GM19025 (cell line): ENCODE measurements around the gene KDM1B.

Source experiments
- ATAC-seq: cut with Tn5 transposase; IDR thresholded peaks from one replicate; pipeline ENCODE4 v1.9.1; 2021; ENCODE audit warnings: mild to moderate bottlenecking, low read depth, moderate library complexity; ENCODE audit not compliant: unreplicated experiment

Gene KDM1B, protein sequence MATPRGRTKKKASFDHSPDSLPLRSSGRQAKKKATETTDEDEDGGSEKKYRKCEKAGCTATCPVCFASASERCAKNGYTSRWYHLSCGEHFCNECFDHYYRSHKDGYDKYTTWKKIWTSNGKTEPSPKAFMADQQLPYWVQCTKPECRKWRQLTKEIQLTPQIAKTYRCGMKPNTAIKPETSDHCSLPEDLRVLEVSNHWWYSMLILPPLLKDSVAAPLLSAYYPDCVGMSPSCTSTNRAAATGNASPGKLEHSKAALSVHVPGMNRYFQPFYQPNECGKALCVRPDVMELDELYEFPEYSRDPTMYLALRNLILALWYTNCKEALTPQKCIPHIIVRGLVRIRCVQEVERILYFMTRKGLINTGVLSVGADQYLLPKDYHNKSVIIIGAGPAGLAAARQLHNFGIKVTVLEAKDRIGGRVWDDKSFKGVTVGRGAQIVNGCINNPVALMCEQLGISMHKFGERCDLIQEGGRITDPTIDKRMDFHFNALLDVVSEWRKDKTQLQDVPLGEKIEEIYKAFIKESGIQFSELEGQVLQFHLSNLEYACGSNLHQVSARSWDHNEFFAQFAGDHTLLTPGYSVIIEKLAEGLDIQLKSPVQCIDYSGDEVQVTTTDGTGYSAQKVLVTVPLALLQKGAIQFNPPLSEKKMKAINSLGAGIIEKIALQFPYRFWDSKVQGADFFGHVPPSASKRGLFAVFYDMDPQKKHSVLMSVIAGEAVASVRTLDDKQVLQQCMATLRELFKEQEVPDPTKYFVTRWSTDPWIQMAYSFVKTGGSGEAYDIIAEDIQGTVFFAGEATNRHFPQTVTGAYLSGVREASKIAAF

DNA sequence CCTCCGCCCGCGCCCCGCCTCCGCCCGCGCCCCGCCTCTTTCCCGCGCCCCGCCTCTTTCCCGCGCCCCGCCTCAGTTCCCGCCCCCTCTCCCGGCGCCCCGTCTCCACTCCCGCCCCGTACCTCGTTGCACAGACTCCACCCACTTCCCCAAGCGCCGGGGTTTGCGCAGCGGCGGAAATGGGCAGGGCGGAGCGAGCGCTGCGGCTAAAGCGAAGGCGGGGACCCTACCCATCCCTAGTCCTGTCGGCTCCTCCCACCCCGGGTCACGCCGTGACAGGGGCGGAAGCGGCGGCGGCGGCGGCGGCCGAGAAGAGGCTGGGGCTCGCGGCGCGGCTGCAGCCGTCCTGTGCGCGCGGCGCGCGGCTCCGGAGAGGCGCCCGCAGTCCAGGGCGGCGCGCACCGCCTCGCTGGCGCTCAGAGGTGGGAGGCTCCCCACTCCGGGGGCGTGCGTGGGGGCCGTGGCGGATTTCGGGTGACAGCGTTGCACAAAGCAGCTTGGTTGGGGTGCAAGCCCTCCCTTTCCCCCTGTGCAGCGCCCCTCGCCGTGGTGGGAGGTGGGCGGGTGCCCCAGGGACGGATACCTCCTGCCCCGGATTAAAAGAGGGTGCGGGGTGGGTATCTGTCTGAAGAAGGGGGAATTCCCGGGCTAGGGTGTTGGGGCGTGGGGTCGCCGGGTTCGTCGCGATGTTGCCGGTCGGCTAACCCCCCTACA is at the start of gene KDM1B:
Gene KDM1B, plus strand, starts transcription at position 273 of the 714 bp plus-strand sequence. CDS start 4,474 bp downstream, outside the sequence.
- ATAC-seq = peak; percentile 89

DNA sequence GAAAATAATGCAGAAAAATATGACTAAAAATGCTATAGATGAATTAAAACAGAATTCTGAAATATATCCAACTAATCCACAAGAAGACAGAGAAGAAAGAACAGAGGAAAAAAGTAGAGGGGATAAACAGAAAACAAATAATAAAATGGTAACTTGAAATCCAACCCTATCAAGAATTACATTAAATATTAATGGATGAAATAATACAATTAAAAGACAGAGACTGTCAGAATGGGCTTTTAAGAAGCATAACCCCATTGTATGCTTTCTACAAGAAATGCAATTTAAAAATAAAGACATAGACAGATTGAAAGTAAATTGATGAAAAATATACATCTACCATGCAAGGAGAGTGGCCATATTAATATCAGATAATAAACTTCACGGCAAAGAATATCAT is 48.2 kb upstream of the KDM1B start:
- ATAC-seq = no peak

DNA sequence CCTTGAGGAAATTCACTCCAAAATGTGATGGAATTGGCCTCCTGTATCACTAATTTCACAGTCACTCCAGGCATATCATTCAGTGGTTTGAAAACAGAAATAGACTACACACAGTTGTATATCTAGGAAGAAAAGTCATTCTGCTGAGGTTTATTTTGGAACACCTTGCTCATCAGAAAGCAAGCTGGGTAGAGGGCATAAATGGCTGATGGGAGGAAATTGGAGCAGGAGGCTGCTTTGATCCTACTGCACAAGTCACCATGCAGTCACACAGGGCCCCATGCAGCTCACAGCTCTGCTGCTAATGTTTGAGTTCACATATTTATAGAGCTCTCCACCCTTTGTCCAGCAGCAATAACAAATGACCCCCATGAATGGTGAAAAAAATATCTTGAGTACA is 45.1 kb upstream of the KDM1B start:
- no peak for ATAC-seq

DNA sequence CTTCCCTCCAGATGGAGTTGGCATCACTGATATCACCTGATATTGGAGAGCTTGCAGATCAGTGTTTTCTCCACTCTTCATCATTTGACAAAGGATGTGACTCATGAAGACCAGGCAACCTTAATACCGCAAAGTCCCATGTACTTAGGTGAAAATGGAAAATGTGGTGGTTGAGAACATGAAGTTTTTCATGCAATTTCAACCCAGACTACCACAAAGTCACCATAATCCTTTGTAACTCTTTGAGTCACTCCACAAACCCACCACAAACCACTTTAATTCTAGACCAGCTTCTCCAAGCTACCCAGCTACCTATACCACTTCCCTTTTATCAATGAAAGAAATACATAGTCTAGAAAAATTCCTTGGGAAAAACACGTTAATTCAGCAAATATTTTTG is 39.9 kb upstream of the KDM1B start:
- ATAC-seq = no peak

DNA sequence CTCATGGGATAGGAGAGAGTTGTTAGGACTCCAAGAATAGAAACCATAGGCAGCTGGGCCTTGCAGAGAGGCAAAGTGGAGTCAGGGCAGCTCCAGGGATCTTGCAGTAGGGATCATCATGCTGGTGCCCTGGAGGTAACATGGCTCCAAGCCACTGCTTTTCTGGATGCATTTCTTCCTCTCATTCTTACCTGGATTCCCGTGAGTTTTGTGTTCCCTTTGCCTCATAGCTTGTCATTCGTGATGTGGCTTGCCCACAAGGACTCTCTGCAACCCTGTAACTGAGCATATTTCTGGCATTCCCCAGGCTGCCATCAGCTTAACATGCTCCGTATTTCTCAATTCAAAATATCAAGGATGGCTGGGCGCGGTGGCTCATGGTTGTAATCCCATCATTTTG is 38.1 kb upstream of the KDM1B start:
- ATAC-seq = no peak

DNA sequence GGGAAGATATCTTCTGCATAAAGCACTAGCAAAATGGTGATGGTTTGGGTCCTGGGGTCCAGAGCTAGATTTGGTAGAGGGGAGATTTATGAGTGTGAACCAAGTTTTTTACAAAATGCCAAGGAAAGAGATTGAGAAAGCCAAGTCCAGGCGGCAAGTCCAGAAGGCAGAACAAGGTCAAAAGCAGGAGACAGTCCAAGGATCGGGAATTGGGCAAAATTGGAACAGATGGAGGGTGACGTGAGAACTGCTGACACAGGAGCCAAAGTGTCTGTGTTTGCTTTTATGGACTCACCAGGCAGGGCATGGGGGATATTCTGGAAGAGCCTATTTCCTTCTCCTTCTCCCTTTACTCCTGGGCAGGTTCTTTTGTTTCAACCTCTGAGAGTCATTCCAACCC is 36.9 kb upstream of the KDM1B start:
- ATAC-seq = no peak

DNA sequence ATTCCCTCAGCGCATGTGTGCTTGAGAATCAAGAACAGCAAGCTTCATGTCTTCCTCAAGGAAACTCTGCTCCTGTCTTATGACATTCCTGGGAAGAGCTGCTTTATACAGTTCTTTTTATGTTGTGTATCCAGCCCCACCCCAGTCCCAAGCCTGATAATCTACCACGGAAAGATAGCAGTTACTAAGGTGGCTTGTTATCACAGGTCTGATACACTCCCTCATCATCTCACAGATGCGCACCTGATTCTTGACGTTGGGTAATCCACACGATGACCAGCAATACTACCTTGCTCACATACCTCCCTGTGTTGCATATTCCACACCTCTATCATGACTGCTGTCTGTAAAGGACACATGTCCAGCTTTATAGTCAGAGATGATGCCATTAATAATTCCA is 36.0 kb upstream of the KDM1B start:
- no peak for ATAC-seq

DNA sequence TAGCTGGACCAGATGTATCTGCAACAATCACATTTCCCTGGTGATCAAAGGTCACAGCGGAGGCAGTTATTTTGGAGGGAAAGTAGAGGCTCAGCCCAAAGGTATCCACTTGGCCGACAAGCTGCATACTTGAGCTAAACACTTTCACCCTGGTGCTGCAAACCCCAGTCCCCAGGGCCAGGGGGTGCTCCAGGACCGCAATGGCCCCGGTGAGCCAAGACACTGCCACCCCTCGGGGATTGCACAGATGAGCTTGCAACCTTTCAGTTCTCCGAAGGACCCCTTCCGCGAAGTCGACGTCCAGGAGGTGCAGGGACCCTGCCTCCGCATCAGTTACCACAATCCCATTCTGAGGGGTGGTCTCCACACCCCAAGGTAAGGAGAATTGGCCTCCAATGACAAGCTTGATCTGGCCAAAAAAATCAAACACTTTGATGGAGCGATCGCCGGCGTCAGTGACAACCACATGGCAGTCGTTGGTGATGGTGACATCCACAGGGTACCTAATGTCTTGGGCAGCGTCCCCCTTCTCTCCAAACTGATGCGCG is 33.6 kb upstream of the KDM1B start:
- ATAC-seq = no peak

DNA sequence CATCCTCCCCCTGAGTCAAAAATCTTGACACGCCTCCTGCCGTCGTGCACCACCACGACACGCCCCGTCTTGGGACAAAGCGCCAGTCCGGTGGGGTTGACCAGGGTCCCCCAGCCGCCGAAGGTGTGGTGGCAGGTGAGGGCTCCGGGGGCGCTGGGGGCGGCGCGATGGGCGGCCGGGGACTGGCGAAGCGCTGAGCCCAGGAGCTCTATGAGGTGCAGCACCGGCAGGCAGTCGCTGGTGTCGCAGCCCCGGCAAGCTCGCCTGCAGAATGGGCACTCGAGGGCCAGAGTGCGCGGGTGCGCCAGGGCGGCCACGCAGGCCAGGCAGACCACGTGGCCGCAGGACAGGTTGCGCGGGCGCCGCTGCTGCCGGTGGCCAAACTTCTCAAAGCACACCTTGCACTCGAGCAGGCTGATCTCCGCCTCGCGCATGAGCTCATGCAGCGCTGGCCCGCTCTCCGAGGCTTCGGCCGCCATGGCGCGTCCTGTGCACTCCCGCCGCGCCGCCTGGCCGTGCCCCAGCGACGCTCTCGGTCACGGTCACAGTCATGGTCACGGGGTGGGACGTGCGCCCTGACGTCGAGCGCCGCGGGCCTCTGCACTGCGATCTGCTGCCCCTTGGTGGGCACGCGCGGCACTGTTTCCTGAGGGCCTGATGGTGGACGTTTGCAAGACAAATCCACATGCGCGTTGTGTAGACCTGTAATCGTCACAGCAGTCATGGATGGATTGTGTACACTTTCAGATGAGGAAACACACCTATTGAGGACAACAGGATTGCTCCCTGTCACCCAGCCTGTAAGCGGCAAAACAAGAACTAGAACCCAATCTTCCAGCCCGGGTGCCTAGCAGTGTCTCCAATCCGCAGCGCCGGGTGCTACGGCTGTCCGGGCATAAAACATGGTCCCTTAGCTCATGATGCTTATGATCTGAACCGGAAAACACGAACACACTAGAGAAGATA is 32.8 kb upstream of the KDM1B start, which contains the start of gene NHLRC1:
Gene NHLRC1, minus strand, starts transcription at position 550 of the 966 bp plus-strand sequence. Its CDS starts 71 bp downstream, at position 479.
- ATAC-seq = peak; percentile 99

DNA sequence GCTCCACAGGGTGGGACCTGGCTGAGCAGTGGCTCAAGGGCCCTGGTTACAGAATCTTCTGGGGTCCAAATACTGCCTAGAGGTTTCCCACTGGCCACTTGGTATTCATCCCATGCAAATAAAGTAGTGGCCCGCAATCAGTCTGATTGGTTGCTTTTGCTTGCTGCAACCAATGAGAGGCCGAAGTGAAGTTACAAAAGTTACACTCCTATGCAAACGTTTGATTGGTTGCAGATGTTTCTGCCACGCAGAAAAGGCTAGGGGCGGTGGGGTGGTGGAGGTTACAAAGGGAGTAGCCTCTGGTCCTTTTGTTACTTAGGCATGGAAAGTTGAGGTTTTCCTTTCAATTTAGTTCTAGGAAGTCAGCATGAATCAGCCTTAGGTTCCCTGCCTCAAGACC is 29.1 kb upstream of the KDM1B start:
- no peak for ATAC-seq

DNA sequence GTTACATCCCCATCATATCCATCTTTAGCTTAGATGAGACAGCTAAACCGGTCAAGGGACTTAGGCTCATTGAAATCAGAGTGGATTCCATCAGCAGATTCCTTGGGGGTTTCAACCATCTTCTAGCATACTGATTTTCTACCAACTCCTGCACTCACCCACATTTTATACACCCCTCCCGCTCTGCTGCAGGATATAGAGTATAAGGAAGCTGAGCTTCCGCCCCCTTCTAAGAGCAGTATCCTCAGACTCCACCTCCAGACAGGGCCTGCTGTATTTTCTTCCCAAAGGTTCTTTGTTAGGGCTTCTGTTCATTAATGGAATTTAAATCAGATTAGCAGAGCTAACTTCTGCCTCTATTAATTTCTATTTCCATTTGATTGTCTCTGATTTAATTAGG is 22.9 kb upstream of the KDM1B start:
- no peak for ATAC-seq

DNA sequence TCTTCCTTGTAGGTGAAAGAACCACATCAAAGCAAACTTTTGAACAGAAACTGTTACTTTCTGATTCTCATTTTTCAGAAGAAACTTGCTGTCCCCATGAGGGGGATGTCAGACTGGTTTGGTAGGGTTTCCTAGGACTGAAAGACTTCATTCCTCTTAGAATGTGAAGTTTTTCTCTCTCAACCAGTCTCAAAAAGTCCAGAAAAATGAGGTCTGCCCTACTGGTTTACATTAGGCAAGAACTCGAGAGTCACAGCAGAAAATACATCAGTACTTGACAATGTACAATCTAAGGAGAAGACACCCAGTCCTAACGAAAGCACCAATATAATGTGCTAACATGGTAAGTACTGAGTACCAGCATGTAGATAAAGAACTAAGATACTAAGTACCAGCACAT is 20.1 kb upstream of the KDM1B start:
- ATAC-seq = no peak

DNA sequence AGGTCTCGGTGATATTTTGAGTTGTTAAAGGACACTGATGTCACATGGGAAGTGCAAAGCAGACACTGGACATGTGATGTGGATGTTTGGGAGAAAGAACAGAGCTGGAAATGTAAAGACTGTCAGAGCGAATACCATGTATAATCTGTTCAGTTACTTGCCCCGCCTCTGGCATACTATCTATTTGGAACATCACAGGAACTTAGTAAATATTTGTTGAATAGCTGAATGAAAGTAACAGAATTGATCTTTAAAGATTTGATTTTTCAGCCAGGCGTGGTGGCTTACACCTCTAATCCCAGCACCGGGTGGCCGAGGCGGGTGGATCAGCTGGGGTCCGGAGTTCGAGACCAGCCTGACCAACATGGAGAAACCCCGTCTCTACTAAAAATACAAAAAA is 19.0 kb upstream of the KDM1B start:
- no peak for ATAC-seq

DNA sequence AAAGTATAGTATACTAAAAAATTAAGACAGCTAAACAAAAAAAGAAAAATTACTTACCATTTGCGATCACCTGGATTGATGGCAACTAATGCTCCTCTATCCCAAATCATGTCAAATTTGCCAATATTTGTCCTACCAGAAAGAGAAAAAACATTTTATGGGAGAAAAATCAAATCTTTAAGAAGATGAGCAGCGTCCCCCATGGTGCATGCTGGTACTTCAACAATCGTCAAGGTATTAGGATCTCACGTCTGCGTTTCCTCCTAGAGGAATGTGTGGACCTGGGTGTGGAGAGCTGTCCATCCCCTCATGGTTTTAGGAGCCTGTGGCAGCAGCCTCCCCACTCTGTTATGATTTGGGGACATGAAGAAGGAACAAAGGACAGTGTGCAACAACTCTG is 16.3 kb upstream of the KDM1B start:
- no peak for ATAC-seq

DNA sequence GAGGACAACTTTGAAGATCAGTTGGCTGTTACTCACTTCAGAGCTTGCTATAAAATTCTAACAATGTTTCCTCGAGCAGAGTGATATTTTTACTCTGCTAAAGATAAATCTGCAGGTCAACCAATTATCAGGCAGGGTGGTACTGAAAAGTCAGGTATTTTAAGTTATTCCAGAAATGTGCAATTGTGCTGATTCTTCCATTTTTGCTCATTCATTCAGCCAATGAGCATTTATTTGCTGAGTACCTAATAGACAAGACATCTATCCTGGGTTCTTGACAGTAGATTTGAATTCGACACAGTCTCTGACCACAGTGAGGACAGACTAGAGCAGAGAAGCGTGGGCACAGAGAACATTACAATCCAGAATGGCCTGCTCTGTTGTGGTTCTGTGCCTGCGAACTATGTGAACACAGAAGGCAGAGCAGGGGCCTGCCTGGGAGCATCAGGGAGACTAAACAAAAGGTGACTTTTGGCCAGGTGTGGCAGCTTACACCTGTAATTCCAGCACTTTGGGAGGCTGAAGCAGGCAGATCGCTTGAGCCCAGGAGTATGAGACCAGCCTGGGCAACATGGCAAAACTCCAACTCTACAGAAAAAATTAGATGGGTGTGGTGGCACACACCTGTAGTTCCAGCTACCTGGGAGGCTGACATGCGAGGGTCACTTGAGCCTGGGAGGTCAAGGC is 15.1 kb upstream of the KDM1B start:
- no peak for ATAC-seq

DNA sequence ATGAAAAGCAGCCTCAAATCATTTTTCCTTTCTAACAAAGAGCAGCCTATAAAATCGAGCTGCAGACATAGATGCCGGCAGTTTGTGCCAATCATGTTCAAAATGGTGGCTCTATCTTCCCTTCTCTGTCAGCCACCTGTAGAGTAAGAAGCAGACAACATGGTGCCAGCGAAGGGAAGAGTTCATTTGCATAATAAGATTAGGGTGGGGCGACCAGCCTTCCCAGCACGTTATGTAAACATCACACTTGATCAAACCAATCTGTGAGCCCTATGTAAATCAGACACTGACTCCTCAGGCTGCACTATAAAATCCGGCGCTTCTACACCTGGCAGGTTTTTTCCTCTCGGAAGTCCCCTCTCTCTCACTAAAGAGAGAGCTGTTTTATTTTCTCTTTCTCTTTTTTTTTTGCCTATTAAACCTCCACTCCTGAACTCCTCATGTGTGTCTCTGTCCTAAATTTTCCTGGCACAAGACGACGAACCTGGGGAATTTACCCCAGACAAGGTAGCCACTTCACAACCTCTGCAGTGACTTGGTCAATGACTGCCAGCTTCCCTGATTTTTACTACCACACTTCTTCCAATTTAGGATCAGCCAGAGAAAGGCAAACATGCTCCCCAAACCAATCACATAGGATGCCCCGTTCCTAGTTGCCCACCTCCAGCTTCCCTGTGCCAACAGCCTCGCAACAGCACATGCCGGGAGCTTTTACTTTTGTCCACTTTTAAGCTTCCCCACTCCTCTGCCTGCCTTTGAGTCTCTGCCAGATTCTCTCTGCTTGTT is 13.2 kb upstream of the KDM1B start:
- no peak for ATAC-seq

DNA sequence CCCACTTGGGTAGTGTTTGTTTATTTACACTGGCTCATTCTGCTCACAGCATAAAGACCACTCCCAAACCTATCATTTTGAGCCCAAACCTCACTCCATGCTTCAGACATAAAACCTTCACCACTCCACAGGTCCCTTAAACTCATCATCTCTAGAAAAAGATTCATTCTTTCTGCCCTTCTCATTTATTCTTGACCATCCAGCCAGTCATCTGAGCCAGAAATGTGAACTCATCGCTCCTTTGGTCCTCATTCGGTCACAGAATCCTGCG is 12.7 kb upstream of the KDM1B start:
- no peak for ATAC-seq

DNA sequence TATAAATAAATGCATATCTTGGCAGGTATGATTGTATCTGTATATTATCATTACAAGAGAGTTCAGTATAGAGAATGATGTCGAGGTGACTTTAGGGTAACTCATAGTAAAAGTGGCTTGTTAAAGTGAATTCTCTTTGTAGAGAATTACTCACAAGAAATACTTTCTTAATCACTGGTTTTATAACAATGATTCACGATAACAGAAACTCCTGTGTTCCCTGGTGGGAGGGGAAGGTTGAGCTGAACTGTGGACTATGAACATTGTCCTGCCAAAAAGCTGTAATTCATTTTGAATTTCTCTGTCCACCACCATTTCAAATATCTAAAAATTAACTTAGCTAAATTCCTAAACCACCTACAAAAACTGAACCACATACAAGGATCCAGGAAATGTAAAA is 8.1 kb upstream of the KDM1B start:
- no peak for ATAC-seq

DNA sequence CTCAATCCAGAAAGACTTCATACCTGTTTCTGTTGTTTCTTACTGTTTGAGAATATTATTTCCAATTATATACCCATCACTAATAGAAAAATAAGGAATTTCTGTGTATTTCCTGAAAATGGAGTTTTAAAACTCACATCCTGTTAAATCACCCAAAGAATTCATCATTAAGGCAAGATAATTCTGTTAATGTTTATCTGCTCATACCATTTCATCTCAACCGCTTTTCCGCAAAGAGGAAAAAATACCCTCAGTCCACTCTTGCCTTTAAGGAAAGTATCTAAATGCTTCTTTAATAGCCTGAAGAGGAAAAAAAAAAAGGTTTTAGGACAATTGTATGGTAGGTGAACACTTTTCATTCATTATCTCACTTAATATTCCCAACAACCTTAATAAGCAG is 7.6 kb upstream of the KDM1B start:
- ATAC-seq = no peak
